ENCODE data around the gene SIX6.

- no peak for TF ChIP-seq CTCF (IDR thresholded peaks at IDR 0.05)
- no peak for TF ChIP-seq POLR2AphosphoS5 (IDR thresholded peaks at IDR 0.05)
Measured at GRCh38 chr14:60490270-60490669, 18.7 kb upstream of the SIX6 start.
